Measurements from ENCODE around the gene EMC8. TPM values are rescaled to one million over a fixed set of nuclear protein-coding genes. Genes with fewer than 3 reads are reported as not detected.
A peak's percentile ranks its signal among the peaks of the same experiment; 100 is the strongest.
"Not testable (repeated sequence)": the region's sequence is repeated elsewhere in the genome, so short reads cannot be mapped to it uniquely, and the experiment has no call there.

EMC8 gene
- total and polyA plus RNA-seq, 3 experiments from 2014 or later, result 27.6 to 56.2 (median 52.2) TPM

DNA sequence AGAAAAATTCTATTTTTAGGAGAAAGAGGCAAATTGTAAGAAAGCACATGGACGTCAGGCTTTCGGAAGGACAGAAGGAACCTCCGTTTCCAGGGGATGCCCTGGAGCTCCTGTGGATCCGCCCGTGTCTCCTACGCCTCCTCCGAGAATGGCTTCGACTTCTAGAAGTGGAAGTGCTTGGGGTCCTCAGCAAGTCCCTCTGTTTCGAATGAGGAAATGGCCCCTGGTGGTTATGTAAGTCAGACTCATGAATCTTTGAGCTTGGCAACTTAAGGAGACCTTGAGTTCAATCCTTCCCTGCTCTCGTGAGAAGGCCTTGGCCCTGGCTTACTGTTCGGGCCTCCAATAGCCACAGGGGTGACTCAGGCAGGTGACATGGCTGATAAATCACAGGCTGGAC is 39.0 kb upstream of the EMC8 start:
- H3K4me1 ChIP-seq (ENCODE audit: insufficient read depth, low read length), result no peaks in the 10 kb centered on the region
- DNase-seq, result no peak
- ChIA-PET CTCF (no interaction called here), POLR2A (no interaction called here)
- H3K36me3 ChIP-seq (ENCODE audit: insufficient read depth, low read length), result no peaks in the 10 kb centered on the region
- no peaks in the 10 kb centered on the region for H3K9me3 Mint-ChIP-seq
- H3K4me1 Mint-ChIP-seq, result no peaks in the 10 kb centered on the region
- H3K27me3 Mint-ChIP-seq, result peaks cover 9 to 30% of the 10 kb centered on the region in 2 donors
- H3K4me3 Mint-ChIP-seq, result no peak overlapping the region
- H3K36me3 Mint-ChIP-seq, result no peaks in the 10 kb centered on the region
- H3K4me3 ChIP-seq (ENCODE audit: low read length), result no peak overlapping the region
- H3K9me3 ChIP-seq (ENCODE audit: low read length), result no peaks in the 10 kb centered on the region
- H3K27me3 ChIP-seq (ENCODE audit: insufficient read depth, low read length, poor library complexity, severe bottlenecking), result no peaks in the 10 kb centered on the region
- H3K27ac Mint-ChIP-seq, result no peak overlapping the region
- no peak overlapping the region for H3K27ac ChIP-seq (ENCODE audit: low read depth, low read length)

DNA sequence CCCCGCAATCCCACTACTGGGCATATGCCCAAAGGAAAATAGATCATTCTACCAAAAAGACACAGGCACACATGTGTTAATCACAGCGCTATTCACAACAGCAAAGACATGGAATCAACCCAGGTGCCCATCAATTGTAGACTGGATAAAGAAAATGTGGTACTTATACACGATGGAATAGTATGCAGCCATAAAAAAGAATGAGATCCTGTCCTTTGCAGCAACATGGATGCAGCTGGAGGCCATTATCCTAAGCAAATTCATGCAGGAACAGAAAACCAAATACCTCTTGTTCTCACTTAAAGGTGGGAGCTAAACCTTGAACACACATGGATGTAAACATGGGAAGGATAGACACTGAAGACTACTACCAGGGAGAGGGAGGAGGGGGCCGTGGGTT is 38.3 kb upstream of the EMC8 start:
- H3K9me3 ChIP-seq (ENCODE audit: low read length); H3K27me3 ChIP-seq (ENCODE audit: insufficient read depth, low read length, poor library complexity, severe bottlenecking); H3K9me3 Mint-ChIP-seq; H3K36me3 Mint-ChIP-seq; H3K27ac Mint-ChIP-seq; H3K4me3 Mint-ChIP-seq; H3K4me1 Mint-ChIP-seq; H3K36me3 ChIP-seq (ENCODE audit: insufficient read depth, low read length); H3K4me1 ChIP-seq (ENCODE audit: insufficient read depth, low read length); H3K4me3 ChIP-seq (ENCODE audit: low read length); DNase-seq; POLR2A ChIA-PET; H3K27ac ChIP-seq (ENCODE audit: low read depth, low read length): not testable (repeated sequence)
- CTCF ChIA-PET, result interaction anchor here (0.8 kb wide), 1 partner anchor 17 kb away, joined by 3 read pairs; no protein-coding TSS in a partner anchor
- H3K27me3 Mint-ChIP-seq, result peaks cover 12 to 32% of the 10 kb centered on the region in 2 donors

DNA sequence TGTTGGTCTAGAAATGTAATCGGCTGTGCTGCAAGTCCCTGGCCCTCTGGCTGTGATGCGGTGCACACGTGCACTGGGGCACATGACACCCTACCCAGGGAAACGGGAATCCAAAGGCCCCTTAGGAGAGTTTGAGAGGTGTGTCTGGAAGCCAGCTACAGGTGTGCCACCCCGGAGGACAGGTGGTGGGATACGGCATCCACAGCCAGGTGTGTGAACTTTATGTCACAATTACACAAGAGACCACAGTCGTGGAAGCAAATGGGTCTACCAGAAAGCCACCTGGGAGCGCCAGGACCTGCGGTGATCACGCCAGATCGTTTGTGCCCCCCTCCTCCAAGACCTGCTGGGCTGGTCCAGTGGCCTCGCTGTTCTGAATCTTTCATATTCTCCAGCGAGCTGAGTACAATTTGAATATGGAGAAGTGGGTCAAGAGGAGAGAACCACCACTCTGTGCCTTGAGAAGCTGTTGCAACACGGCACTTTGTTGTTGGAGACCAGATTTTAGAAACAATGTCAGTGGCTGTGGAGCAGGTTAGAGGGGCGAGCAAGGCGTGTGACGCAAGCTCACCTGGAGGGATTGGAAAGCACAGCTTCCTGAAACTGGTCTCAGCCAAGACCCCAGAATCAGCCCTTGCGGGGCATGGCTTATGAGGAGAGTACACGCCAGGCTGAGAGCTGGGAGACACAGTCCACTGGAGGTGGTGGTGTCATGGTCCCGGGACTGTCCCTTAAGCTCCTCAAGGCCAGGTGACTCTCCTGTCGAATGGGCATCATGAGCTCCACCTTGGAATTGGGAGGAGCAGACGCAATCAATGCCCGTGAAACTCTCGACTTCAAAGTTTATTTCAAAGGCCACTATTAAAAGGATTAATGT is 37.6 kb upstream of the EMC8 start:
- peaks cover 0 to 5% (median 0%) of the 10 kb centered on the region in 3 donors for H3K36me3 Mint-ChIP-seq
- ChIA-PET POLR2A (no interaction called here), CTCF (interaction anchor here (0.6 to 0.8 kb wide), 2 partner anchors 16 to 18 kb away, joined by 3 read pairs; no protein-coding TSS in a partner anchor)

DNA sequence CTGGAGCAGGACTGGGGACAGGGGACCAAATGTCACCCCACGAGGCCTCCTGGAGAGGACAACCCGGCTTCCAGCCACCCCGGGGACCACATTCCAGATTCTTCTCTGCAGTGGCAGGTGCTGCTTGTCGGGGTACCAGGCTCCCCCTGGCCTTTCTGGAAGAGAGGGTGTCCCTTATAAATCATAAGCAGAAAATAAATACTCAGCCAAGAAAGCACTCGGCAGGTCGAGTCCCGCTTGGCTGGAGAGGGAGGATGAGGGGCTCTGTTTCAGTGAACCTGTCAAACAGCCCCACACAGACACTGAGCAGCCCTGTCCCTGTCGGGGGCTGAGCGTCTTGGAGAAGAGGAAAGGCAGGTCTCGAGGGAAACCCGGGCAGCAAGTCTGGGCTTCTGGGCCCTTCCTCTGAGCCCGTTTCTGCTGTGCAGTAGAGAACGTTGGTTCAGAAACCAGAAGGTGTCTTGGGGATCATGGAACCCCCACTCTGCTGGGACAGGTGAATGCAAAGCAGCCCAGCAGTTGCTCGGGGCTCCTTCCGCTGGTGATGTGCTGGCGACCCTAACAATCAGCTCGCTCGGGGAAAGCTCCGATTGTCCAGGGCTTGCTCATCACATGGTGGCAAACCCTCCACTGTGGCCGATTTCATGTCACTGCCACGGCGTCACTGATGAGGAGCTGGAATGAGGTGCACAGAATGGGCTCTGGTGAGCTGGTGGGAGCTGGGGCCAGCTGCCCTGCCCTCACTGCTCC is 36.8 kb upstream of the EMC8 start:
- CTCF ChIA-PET, result no interaction called here

More for the DNA sequence above, 37.6 kb upstream of the EMC8 start:
- Mint-ChIP-seq H3K9me3 (no peaks in the 10 kb centered on the region), H3K27ac (no peak overlapping the region), H3K4me3 (no peak overlapping the region), H3K4me1 (no peaks in the 10 kb centered on the region), H3K27me3 (peaks cover 13 to 36% of the 10 kb centered on the region in 2 donors)
- Histone ChIP-seq H3K36me3 (ENCODE audit: insufficient read depth, low read length) (no peaks in the 10 kb centered on the region), H3K9me3 (ENCODE audit: low read length) (no peaks in the 10 kb centered on the region), H3K4me3 (ENCODE audit: low read length) (no peak overlapping the region), H3K27ac (ENCODE audit: low read depth, low read length) (no peak overlapping the region), H3K4me1 (ENCODE audit: insufficient read depth, low read length) (no peaks in the 10 kb centered on the region), H3K27me3 (ENCODE audit: insufficient read depth, low read length, poor library complexity, severe bottlenecking) (no peaks in the 10 kb centered on the region)
- DNase-seq, result no peak

DNA sequence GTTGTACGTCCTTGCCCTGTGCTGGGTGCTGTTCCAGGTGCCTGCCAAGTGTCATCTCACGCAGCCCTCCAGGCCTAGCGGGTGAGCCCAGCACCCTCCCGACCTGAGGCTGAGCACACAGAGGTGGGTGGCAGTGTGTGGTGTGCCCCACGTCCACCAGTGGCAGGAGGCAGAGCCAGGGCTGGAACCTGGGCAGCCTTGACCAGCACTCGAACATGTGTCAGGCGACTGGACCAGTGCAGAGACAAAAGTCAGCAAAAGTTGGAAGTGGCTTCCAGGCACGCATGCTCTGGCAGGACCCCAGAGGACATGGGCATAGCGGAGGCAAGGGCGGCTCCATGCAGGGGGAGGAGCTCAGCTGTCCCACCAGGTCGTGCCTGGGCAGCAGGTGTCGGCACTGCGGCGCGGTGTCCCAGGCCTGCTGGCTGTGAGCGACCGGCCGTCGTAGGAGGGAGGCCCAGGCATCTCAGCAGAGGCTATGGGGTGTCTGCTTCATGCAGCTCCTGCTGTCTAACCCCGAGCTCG is 35.9 kb upstream of the EMC8 start:
- Mint-ChIP-seq H3K27ac (no peak overlapping the region), H3K4me1 (no peaks in the 10 kb centered on the region)

More for the DNA sequence above, 36.8 kb upstream of the EMC8 start:
- Mint-ChIP-seq H3K4me3 (no peak overlapping the region), H3K4me1 (no peaks in the 10 kb centered on the region), H3K27me3 (peaks cover 10 to 39% of the 10 kb centered on the region in 2 donors), H3K9me3 (no peaks in the 10 kb centered on the region), H3K27ac (no peak overlapping the region), H3K36me3 (peaks cover 0 to 9% (median 0%) of the 10 kb centered on the region in 3 donors)
- H3K36me3 ChIP-seq (ENCODE audit: insufficient read depth, low read length), result no peaks in the 10 kb centered on the region
- no peaks in the 10 kb centered on the region for H3K4me1 ChIP-seq (ENCODE audit: insufficient read depth, low read length)
- no peaks in the 10 kb centered on the region for H3K27me3 ChIP-seq (ENCODE audit: insufficient read depth, low read length, poor library complexity, severe bottlenecking)
- no peak overlapping the region for H3K4me3 ChIP-seq (ENCODE audit: low read length)
- no peaks in the 10 kb centered on the region for H3K9me3 ChIP-seq (ENCODE audit: low read length)
- no peak for DNase-seq
- POLR2A ChIA-PET, result no interaction called here
- no peak overlapping the region for H3K27ac ChIP-seq (ENCODE audit: low read depth, low read length)

DNA sequence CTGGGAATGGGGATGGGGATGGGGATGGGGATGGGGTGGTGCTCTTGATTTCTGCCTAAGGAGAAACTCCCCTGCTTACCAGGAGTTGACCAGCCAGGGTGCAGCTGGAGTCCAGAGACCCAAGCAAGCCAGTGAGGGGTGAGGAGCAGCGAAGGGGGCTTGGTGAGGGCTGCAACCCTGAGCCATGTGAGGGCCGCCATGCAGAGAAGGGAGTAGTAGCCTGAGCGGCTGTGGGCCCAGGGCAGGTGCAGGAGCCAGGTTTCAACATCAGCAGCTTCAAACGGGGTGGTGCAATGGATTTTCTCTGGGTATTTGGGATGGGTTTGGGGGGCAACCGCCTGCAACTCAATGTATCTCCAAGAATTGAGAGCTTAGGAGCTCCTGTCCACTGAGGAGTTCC is 35.4 kb upstream of the EMC8 start:
- peaks cover 0 to under 1% (median 0%) of the 10 kb centered on the region in 3 donors for H3K4me1 Mint-ChIP-seq
- H3K4me3 ChIP-seq (ENCODE audit: low read length), result no peak overlapping the region
- H3K27ac Mint-ChIP-seq, result no peak overlapping the region
- H3K4me1 ChIP-seq (ENCODE audit: insufficient read depth, low read length), result peaks cover 4% of the 10 kb centered on the region
- H3K36me3 Mint-ChIP-seq, result peaks cover 0 to 9% (median 0%) of the 10 kb centered on the region in 3 donors
- H3K9me3 ChIP-seq (ENCODE audit: low read length), result no peaks in the 10 kb centered on the region
- CTCF ChIA-PET, result interaction anchor here (1.2 kb wide), 1 partner anchor 13 kb away, joined by 7 read pairs; no protein-coding TSS in a partner anchor
- no peak overlapping the region for H3K4me3 Mint-ChIP-seq
- POLR2A ChIA-PET, result no interaction called here
- no peaks in the 10 kb centered on the region for H3K27me3 ChIP-seq (ENCODE audit: insufficient read depth, low read length, poor library complexity, severe bottlenecking)
- DNase-seq, result no peak
- no peaks in the 10 kb centered on the region for H3K9me3 Mint-ChIP-seq
- H3K36me3 ChIP-seq (ENCODE audit: insufficient read depth, low read length), result no peaks in the 10 kb centered on the region
- H3K27me3 Mint-ChIP-seq, result peaks cover 8 to 43% of the 10 kb centered on the region in 2 donors
- no peak overlapping the region for H3K27ac ChIP-seq (ENCODE audit: low read depth, low read length)

More for the DNA sequence above, 35.9 kb upstream of the EMC8 start:
- no peaks in the 10 kb centered on the region for H3K4me1 ChIP-seq (ENCODE audit: insufficient read depth, low read length)
- no peaks in the 10 kb centered on the region for H3K36me3 ChIP-seq (ENCODE audit: insufficient read depth, low read length)
- no peak overlapping the region for H3K4me3 ChIP-seq (ENCODE audit: low read length)
- ChIA-PET POLR2A (no interaction called here), CTCF (interaction anchor here (1.2 kb wide), 1 partner anchor 14 kb away, joined by 7 read pairs; no protein-coding TSS in a partner anchor)
- Mint-ChIP-seq H3K36me3 (peaks cover 0 to 9% (median 0%) of the 10 kb centered on the region in 3 donors), H3K4me3 (no peak overlapping the region), H3K27me3 (peaks cover 8 to 47% of the 10 kb centered on the region in 2 donors), H3K9me3 (no peaks in the 10 kb centered on the region)
- H3K9me3 ChIP-seq (ENCODE audit: low read length), result no peaks in the 10 kb centered on the region
- DNase-seq, result no peak
- no peak overlapping the region for H3K27ac ChIP-seq (ENCODE audit: low read depth, low read length)
- H3K27me3 ChIP-seq (ENCODE audit: insufficient read depth, low read length, poor library complexity, severe bottlenecking), result no peaks in the 10 kb centered on the region

DNA sequence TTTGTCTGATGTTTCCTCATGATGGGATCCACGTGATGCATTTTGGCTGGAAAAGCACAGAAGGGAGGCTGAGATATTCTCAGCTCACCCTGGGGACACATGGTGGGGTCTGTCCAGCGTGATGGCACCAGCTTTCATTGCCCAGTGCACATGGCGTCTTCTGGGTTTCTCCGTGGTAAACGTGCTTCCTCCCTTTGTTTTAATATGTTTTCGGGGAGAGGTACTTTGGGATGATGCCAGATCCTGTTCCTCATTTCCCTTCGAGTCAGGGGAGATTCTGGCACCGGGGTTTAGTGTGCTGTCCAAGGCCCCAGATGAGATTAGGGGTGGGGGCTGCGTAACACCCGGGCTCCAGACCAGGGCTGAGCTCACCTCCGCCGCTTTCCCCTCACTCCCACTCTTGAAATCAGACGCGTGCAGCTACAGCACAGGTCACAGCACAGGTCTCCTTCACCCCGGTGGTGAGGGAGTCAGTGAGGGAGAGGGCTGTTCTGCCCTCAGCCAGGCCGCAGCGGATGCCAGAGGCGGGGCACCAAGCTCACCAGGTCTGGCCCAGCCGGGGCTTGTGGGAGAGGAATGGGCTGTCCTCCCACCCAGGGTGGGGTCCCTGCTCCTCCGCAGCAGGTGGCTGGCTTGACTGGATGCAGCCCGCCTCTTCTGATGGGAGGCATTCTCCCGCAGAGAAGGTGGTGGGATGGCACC is 34.0 kb upstream of the EMC8 start:
- Mint-ChIP-seq H3K4me3 (peak overlapping the region in 1 of 7 donors; percentile 44), H3K9me3 (peaks cover 0 to 3% (median 0%) of the 10 kb centered on the region in 5 donors), H3K4me1 (peaks cover 10 to 13% (median 12%) of the 10 kb centered on the region in 3 donors), H3K27me3 (peaks cover 10 to 32% of the 10 kb centered on the region in 2 donors), H3K36me3 (peaks cover 0 to 9% (median 0%) of the 10 kb centered on the region in 3 donors), H3K27ac (peak overlapping the region in 1 of 8 donors; percentile 41)
- DNase-seq, result no peak
- Histone ChIP-seq H3K36me3 (ENCODE audit: insufficient read depth, low read length) (no peaks in the 10 kb centered on the region), H3K27me3 (ENCODE audit: insufficient read depth, low read length, poor library complexity, severe bottlenecking) (no peaks in the 10 kb centered on the region), H3K4me1 (ENCODE audit: insufficient read depth, low read length) (peaks cover 9% of the 10 kb centered on the region), H3K27ac (ENCODE audit: low read depth, low read length) (no peak overlapping the region), H3K4me3 (ENCODE audit: low read length) (no peak overlapping the region), H3K9me3 (ENCODE audit: low read length) (no peaks in the 10 kb centered on the region)
- ChIA-PET CTCF (no interaction called here), POLR2A (no interaction called here)

Measured in CD8-positive, alpha-beta memory T cell (primary cell).